Lower lobe of right lung (tissue), 2 donors: ENCODE data around the gene MACROD2. TPM values are rescaled to one million over a fixed set of nuclear protein-coding genes. Genes with fewer than 3 reads are reported as not detected.

Experiments
- ATAC-seq, 2 donors: fragments of 200-7000 bp; cut with Tn5 transposase; one replicate each; pipeline ENCODE4 v1.9.1; 2020 to 2022; ENCODE audit warnings: mild to moderate bottlenecking in 2 of 2, moderate library complexity in 2 of 2
- DNase-seq: peaks from one replicate; pipeline ENCODE4 v3.0.0-alpha.2; 2020
- H3K27ac ChIP-seq: fragments of 200-600 bp; one replicate; pipeline ENCODE4 v1.8.0; 2022
- H3K27me3 ChIP-seq: fragments of 200-600 bp; one replicate; pipeline ENCODE4 v1.8.0; 2022; ENCODE audit warnings: low read depth
- H3K36me3 ChIP-seq: fragments of 200-600 bp; one replicate; pipeline ENCODE4 v1.8.0; 2022; ENCODE audit warnings: mild to moderate bottlenecking
- H3K4me1 ChIP-seq: fragments of 200-600 bp; one replicate; pipeline ENCODE4 v1.8.0; 2022
- H3K4me3 ChIP-seq: fragments of 200-600 bp; one replicate; pipeline ENCODE4 v1.8.0; 2022; ENCODE audit warnings: mild to moderate bottlenecking
- H3K9me3 ChIP-seq: fragments of 200-600 bp; one replicate; pipeline ENCODE4 v1.8.0; 2022
- CTCF ChIP-seq: fragments of 200-600 bp; IDR thresholded peaks from one replicate; pipeline ENCODE4 v1.8.0; 2022; ENCODE audit warnings: antibody characterized with exemption, mild to moderate bottlenecking
- intact Hi-C: fragments of 100-400 bp; cut with DNase I; formaldehyde crosslinking; loops from one replicate; pipeline ENCODE4 v1.11.0; 2022
- total RNA-seq: library from RNA; stranded (reverse); fragmentation: NEBNext Ultra II Directional; extraction: Animal tissue kit (Norgen Biotek cat#: 25700); gene quantifications from one replicate; pipeline ENCODE4 v1.2.1, GENCODE V29; 2021
- donor health status: DM: no; HTN: yes; CAD: no; lungs with severe emphysema.

MACROD2 gene
- total RNA-seq, 1 donor from 2014 or later: 73.0 TPM

- DNase-seq: no peak
- intact Hi-C loops: no loop called here
- Histone ChIP-seq H3K27me3 (no peaks in the 10 kb centered on the region), H3K27ac (no peak overlapping the region), H3K4me1 (no peaks in the 10 kb centered on the region), H3K36me3 (no peaks in the 10 kb centered on the region), H3K4me3 (no peak overlapping the region), H3K9me3 (no peaks in the 10 kb centered on the region)
- no peak for ATAC-seq
- TF ChIP-seq CTCF: no peak
Observed at GRCh38 chr20:14378326-14378725, 383.0 kb downstream of the MACROD2 start.

- no peak overlapping the region for H3K27ac ChIP-seq
- H3K4me1 ChIP-seq: no peaks in the 10 kb centered on the region
- H3K9me3 ChIP-seq: peaks cover 13% of the 10 kb centered on the region
- no peaks in the 10 kb centered on the region for H3K27me3 ChIP-seq
- TF ChIP-seq CTCF: no peak
- H3K36me3 ChIP-seq: no peaks in the 10 kb centered on the region
- no peak for ATAC-seq
- no peak for DNase-seq
- intact Hi-C loops: no loop called here
- H3K4me3 ChIP-seq: no peak overlapping the region
Observed at GRCh38 chr20:14383335-14383734, 388.0 kb downstream of the MACROD2 start.

- ATAC-seq (no peak), DNase-seq (no peak)
- intact Hi-C loops: no loop called here
Observed at GRCh38 chr20:14384416-14385175, 389.3 kb downstream of the MACROD2 start.

GRCh38 chr20:14385176-14385740 lies 389.9 kb downstream of the MACROD2 start:
- H3K27ac ChIP-seq: no peak overlapping the region
- H3K27me3 ChIP-seq: no peaks in the 10 kb centered on the region
- H3K36me3 ChIP-seq: no peaks in the 10 kb centered on the region
- intact Hi-C loops: no loop called here
- DNase-seq (no peak), ATAC-seq (no peak)
- no peak overlapping the region for H3K4me3 ChIP-seq
- H3K4me1 ChIP-seq: no peaks in the 10 kb centered on the region
- H3K9me3 ChIP-seq: peaks cover 13% of the 10 kb centered on the region
- no peak for TF ChIP-seq CTCF

More at GRCh38 chr20:14384416-14385175, 389.3 kb downstream of the MACROD2 start:
- Histone ChIP-seq H3K4me3 (no peak overlapping the region), H3K9me3 (peaks cover 13% of the 10 kb centered on the region), H3K27me3 (no peaks in the 10 kb centered on the region), H3K4me1 (no peaks in the 10 kb centered on the region), H3K36me3 (no peaks in the 10 kb centered on the region), H3K27ac (no peak overlapping the region)
- TF ChIP-seq CTCF: no peak

- no peaks in the 10 kb centered on the region for H3K4me1 ChIP-seq
- no peak for TF ChIP-seq CTCF
- H3K27me3 ChIP-seq: no peaks in the 10 kb centered on the region
- no peak for DNase-seq
- intact Hi-C loops: no loop called here
- no peak overlapping the region for H3K4me3 ChIP-seq
- no peak overlapping the region for H3K27ac ChIP-seq
- H3K36me3 ChIP-seq: no peaks in the 10 kb centered on the region
- peaks cover 13% of the 10 kb centered on the region for H3K9me3 ChIP-seq
- ATAC-seq: no peak
Observed at GRCh38 chr20:14386726-14387125, 391.4 kb downstream of the MACROD2 start.
